Measurements from ENCODE around the gene FNDC3B.

The FNDC3B gene

DNA sequence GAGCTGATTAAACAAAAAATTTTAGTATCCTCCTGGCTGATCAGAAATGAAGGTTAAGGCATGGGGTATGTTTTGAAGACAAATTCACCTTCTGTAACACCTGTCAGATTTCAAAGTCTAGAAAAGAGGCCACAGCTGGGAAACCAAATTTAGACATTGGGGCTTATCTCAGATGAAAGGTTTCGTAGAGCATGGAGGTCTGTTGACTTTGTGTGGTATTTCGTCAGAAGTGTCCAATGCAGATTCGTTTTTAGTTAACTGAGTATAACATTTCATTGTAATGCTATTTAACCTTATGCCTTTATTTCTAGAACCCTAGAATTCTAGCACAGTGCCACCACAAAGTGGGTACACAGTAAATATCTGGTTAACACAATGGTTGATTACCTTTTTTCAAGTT is 61.7 kb downstream of the FNDC3B start:
- TF ChIP-seq CEBPB (IDR thresholded peaks at IDR 0.05) (no peak), RAD21 (IDR thresholded peaks at IDR 0.05; ENCODE audit: low read depth) (no peak), CREB1 (IDR thresholded peaks at IDR 0.05; ENCODE audit: low read depth) (no peak), ZBTB7A (IDR thresholded peaks at IDR 0.05; ENCODE audit: low read depth) (no peak), TCF12 (IDR thresholded peaks at IDR 0.05; ENCODE audit: low read depth) (no peak), YY1 (IDR thresholded peaks at IDR 0.05; ENCODE audit: low read depth) (no peak), FOXM1 (IDR thresholded peaks at IDR 0.05; ENCODE audit: borderline replicate concordance, low read depth) (no peak), NFIC (IDR thresholded peaks at IDR 0.05) (no peak)
- TF ChIP-seq, protein P1, sequence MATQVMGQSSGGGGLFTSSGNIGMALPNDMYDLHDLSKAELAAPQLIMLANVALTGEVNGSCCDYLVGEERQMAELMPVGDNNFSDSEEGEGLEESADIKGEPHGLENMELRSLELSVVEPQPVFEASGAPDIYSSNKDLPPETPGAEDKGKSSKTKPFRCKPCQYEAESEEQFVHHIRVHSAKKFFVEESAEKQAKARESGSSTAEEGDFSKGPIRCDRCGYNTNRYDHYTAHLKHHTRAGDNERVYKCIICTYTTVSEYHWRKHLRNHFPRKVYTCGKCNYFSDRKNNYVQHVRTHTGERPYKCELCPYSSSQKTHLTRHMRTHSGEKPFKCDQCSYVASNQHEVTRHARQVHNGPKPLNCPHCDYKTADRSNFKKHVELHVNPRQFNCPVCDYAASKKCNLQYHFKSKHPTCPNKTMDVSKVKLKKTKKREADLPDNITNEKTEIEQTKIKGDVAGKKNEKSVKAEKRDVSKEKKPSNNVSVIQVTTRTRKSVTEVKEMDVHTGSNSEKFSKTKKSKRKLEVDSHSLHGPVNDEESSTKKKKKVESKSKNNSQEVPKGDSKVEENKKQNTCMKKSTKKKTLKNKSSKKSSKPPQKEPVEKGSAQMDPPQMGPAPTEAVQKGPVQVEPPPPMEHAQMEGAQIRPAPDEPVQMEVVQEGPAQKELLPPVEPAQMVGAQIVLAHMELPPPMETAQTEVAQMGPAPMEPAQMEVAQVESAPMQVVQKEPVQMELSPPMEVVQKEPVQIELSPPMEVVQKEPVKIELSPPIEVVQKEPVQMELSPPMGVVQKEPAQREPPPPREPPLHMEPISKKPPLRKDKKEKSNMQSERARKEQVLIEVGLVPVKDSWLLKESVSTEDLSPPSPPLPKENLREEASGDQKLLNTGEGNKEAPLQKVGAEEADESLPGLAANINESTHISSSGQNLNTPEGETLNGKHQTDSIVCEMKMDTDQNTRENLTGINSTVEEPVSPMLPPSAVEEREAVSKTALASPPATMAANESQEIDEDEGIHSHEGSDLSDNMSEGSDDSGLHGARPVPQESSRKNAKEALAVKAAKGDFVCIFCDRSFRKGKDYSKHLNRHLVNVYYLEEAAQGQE (IDR thresholded peaks at IDR 0.05; ENCODE audit: low read depth), result no peak
- TF ChIP-seq, protein P2, sequence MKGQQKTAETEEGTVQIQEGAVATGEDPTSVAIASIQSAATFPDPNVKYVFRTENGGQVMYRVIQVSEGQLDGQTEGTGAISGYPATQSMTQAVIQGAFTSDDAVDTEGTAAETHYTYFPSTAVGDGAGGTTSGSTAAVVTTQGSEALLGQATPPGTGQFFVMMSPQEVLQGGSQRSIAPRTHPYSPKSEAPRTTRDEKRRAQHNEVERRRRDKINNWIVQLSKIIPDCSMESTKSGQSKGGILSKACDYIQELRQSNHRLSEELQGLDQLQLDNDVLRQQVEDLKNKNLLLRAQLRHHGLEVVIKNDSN (IDR thresholded peaks at IDR 0.05), result no peak
- TF ChIP-seq, protein P3, sequence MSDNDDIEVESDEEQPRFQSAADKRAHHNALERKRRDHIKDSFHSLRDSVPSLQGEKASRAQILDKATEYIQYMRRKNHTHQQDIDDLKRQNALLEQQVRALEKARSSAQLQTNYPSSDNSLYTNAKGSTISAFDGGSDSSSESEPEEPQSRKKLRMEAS (IDR thresholded peaks at IDR 0.05), result no peak

DNA sequence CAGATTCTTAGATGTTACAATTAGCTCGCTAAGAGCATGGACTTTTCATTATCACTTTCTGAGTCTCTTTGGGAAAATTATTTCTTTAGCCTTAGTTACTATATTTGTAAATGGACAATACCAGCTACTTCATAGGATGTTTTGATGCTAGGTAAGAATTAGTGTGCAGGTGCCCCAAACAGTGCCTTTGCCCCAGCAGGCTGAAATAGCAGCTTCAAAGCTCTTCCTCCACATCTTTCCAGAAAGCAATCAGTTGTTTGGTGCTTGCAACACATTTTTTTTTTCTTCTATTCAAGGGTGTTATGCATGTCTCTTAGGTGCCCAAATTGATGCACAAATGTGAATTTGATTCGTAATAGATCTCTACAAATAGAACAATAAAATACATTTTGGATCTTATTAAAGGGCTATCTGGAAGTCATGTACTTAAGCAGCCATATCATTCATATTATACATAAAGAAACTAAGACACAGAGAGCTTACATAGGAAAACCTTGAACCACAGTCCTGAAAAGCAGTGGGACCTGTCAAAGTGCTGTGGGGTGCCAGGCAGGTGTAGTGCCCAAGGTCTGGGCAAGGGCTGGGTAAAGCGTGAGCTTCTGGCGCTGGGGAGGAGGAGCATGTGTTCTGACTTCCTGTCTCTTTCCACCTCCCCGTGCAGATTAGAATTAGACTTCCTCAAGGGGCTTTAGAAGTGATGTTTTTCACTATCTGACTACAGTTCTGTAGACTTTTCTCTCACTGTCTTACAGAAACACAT is 62.9 kb downstream of the FNDC3B start:
- TF ChIP-seq, protein P3 (IDR thresholded peaks at IDR 0.05), result no peak
- TF ChIP-seq RAD21 (IDR thresholded peaks at IDR 0.05; ENCODE audit: low read depth), result no peak
- TF ChIP-seq, protein P2 (IDR thresholded peaks at IDR 0.05), result no peak
- TF ChIP-seq EGR1 (IDR thresholded peaks at IDR 0.05), result no peak
- no peak for TF ChIP-seq FOXM1 (IDR thresholded peaks at IDR 0.05; ENCODE audit: borderline replicate concordance, low read depth)
- TF ChIP-seq EP300 (IDR thresholded peaks at IDR 0.05; ENCODE audit: borderline replicate concordance), result no peak
- TF ChIP-seq, protein P1 (IDR thresholded peaks at IDR 0.05; ENCODE audit: low read depth), result no peak
- no peak for TF ChIP-seq TCF12 (IDR thresholded peaks at IDR 0.05; ENCODE audit: low read depth)
- no peak for TF ChIP-seq NFIC (IDR thresholded peaks at IDR 0.05)
- no peak for TF ChIP-seq CEBPB (IDR thresholded peaks at IDR 0.05)
- no peak for TF ChIP-seq YY1 (IDR thresholded peaks at IDR 0.05; ENCODE audit: low read depth)
- no peak for TF ChIP-seq TAF1 (IDR thresholded peaks at IDR 0.05; ENCODE audit: low read depth)
- TF ChIP-seq CREB1 (IDR thresholded peaks at IDR 0.05; ENCODE audit: low read depth), result no peak
- no peak for TF ChIP-seq ZBTB7A (IDR thresholded peaks at IDR 0.05; ENCODE audit: low read depth)
- no peak for TF ChIP-seq TEAD4 (IDR thresholded peaks at IDR 0.05)

DNA sequence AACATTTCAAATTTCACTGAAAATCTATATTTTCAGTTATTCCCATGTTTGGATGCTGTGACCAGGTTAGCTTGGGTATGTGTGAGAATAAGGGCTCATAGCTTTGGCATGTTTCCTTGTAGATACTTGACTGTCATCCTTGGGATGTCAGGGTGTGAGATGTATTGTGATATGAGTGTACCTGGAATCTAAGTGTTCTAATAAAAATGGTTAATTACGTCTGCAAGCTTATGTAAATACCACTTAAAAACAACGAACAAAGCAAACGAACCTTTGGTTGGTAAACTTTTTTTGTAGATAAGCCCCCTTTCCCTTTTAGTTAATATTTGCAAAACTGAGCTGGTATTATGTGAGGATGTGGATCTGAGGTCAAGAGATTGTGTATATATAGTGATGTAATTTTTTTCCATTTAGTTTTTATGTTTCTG is 63.5 kb downstream of the FNDC3B start:
- TF ChIP-seq, protein P2 (IDR thresholded peaks at IDR 0.05), result no peak
- no peak for TF ChIP-seq TEAD4 (IDR thresholded peaks at IDR 0.05)
- no peak for TF ChIP-seq CEBPB (IDR thresholded peaks at IDR 0.05)
- TF ChIP-seq NFIC (IDR thresholded peaks at IDR 0.05), result no peak
- no peak for TF ChIP-seq TAF1 (IDR thresholded peaks at IDR 0.05; ENCODE audit: low read depth)
- no peak for TF ChIP-seq RAD21 (IDR thresholded peaks at IDR 0.05; ENCODE audit: low read depth)
- no peak for TF ChIP-seq EGR1 (IDR thresholded peaks at IDR 0.05)
- TF ChIP-seq, protein P3 (IDR thresholded peaks at IDR 0.05), result no peak
- TF ChIP-seq CREB1 (IDR thresholded peaks at IDR 0.05; ENCODE audit: low read depth), result no peak
- TF ChIP-seq EP300 (IDR thresholded peaks at IDR 0.05; ENCODE audit: borderline replicate concordance), result no peak
- no peak for TF ChIP-seq FOXM1 (IDR thresholded peaks at IDR 0.05; ENCODE audit: borderline replicate concordance, low read depth)

DNA sequence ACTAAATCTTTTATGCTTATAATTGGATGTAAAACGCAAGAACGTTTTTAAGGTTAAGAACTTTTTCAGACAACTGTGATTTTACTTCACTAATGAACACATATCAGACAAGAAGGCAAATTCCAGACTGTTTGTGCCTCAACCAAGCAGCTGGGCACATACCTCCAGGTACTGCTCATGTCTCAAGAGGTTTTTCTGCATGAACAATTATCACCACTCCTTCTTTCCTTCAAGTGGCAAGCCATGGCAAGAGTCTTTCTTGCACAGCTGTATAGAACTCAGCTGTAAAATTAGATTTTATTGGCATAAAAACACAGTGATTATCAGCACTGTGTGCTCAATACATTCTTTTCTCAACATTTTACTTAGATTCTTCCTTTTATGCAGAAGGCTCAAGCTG is 64.3 kb downstream of the FNDC3B start:
- TF ChIP-seq, protein P2 (IDR thresholded peaks at IDR 0.05), result no peak
- no peak for TF ChIP-seq CEBPB (IDR thresholded peaks at IDR 0.05)
- no peak; the same call in 1 of the 2 replicates for TF ChIP-seq FOXM1 (IDR thresholded peaks at IDR 0.05; ENCODE audit: borderline replicate concordance, low read depth)
- TF ChIP-seq RAD21 (IDR thresholded peaks at IDR 0.05; ENCODE audit: low read depth), result peak; percentile 19; the same call in 1 of the 2 replicates
- peak; percentile 88 for TF ChIP-seq TEAD4 (IDR thresholded peaks at IDR 0.05)
- no peak for TF ChIP-seq ZBTB7A (IDR thresholded peaks at IDR 0.05; ENCODE audit: low read depth)
- peak; percentile 13; the same call in 1 of the 2 replicates for TF ChIP-seq NFIC (IDR thresholded peaks at IDR 0.05)
- no peak for TF ChIP-seq YY1 (IDR thresholded peaks at IDR 0.05; ENCODE audit: low read depth)
- no peak for TF ChIP-seq TAF1 (IDR thresholded peaks at IDR 0.05; ENCODE audit: low read depth)
- TF ChIP-seq, protein P3 (IDR thresholded peaks at IDR 0.05), result peak; percentile 61; the same call in 1 of the 2 replicates
- TF ChIP-seq, protein P1 (IDR thresholded peaks at IDR 0.05; ENCODE audit: low read depth), result no peak
- no peak for TF ChIP-seq CREB1 (IDR thresholded peaks at IDR 0.05; ENCODE audit: low read depth)
- peak; percentile 88 for TF ChIP-seq TCF12 (IDR thresholded peaks at IDR 0.05; ENCODE audit: low read depth)
- peak; percentile 81; the same call in 1 of the 2 replicates for TF ChIP-seq EP300 (IDR thresholded peaks at IDR 0.05; ENCODE audit: borderline replicate concordance)
- TF ChIP-seq EGR1 (IDR thresholded peaks at IDR 0.05), result no peak

Data from Ishikawa (cell line).